ENCODE data around the gene FBXL20. TPM values are rescaled to one million over a fixed set of nuclear protein-coding genes. Genes with fewer than 3 reads are reported as not detected.

FBXL20 gene
- total RNA-seq, 1 experiment from 2014 or later: 20.2 TPM

DNA sequence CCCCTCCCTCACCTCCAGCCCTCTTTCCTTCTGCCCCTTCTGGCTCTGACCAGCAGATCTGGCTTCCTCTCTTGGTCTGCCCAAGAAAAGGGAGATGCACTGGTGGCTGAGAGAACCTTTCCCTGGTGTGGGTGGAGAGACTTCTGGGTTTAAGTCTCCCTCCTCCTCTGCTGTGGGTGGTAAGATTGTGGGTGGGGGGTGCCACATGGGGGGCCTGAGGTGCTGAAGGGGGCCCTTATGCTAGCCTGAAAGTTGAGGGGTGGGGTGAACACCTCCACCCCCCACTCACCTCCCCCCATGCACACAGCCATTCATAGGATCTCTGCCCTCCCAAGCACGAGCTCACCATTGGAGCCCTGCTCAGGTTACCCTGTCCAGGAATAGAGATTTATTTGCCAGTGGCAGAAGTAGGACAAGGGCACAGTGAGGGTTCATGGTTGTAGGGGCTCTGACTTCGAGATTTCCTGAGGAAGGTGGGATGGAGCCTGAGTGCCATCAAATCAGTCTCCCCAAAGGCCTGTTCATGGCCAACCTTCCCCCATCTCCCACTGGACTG is 174.0 kb downstream of the FBXL20 start:
- Histone ChIP-seq H3K27ac (no peak overlapping the region), H3K4me2 (no peak overlapping the region), H3K36me3 (ENCODE audit: low read depth) (no peaks in the 10 kb centered on the region), H3K4me3 (no peak overlapping the region), H3K79me2 (ENCODE audit: low read depth) (no peaks in the 10 kb centered on the region), H2AFZ (no peak overlapping the region), H4K20me1 (ENCODE audit: insufficient read depth) (no peaks in the 10 kb centered on the region), H3K27me3 (ENCODE audit: insufficient read depth, low read depth) (no peaks in the 10 kb centered on the region), H3F3A (ENCODE audit: insufficient read depth, low read depth) (peaks cover 4% of the 10 kb centered on the region; the same call in 1 of the 2 replicates), H3K9me2 (ENCODE audit: insufficient read depth) (no peaks in the 10 kb centered on the region), H3K4me1 (replicated peaks; ENCODE audit: insufficient read depth) (peaks cover 10% of the 10 kb centered on the region; the same call in 1 of the 2 replicates), H3K9me3 (ENCODE audit: insufficient read depth, low read depth) (no peaks in the 10 kb centered on the region)
- CTCF ChIA-PET: interaction anchor here (0.7 kb wide), 1 partner anchor 17 kb away, joined by 6 read pairs; no protein-coding TSS in a partner anchor
- no peak for TF ChIP-seq EZH2 (IDR thresholded peaks at IDR 0.05; ENCODE audit: low read depth)
- no TSS peak for BruUV-seq (replicated peaks)
- POLR2A ChIA-PET (ENCODE audit: unreplicated experiment): no interaction called here
- no peak for DNase-seq
- intact Hi-C loops (cut with micrococcal nuclease; ENCODE audit: unreplicated experiment): no loop called here

DNA sequence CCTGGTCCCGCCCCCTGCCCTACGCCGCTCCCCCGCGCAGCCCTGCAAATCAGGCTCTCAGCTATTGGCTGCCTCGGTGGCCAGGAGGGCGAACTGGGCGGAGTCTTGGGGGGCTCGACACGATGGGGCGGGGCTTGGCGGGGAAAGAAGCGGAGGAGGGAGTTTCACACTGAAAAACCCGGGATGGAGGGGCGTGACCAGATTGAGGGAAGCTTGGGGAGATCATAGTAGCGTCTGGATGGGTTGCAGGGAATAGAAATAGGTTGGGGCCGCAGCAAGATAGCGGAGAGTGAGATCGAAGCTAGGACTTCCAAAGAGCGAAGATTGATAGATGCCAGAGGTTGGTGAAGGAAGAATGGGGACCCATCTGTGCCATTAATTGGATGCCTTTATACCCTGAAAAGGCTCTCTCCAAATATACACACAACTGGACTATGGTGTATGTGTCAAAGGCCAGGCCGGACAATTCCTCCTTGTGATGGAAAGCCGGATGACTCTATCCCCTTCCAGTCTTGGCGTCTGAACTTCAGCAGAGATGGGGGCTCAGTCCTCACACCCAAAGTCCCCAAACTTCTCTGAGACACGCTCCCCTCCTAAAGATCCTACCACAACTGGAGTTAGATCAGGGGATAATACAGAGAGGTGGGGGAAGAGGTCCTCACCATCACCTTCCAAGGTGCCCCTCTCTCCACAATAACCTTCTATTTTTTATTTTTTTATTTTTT is 175.3 kb downstream of the FBXL20 start:
- H3K9me3 ChIP-seq (ENCODE audit: insufficient read depth, low read depth): no peaks in the 10 kb centered on the region
- H3F3A ChIP-seq (ENCODE audit: insufficient read depth, low read depth): peaks cover 4% of the 10 kb centered on the region; the same call in 1 of the 2 replicates
- intact Hi-C loops (cut with micrococcal nuclease; ENCODE audit: unreplicated experiment): no loop called here
- no peaks in the 10 kb centered on the region for H3K79me2 ChIP-seq (ENCODE audit: low read depth)
- DNase-seq: peak in 1 of 2 experiments; percentile 40
- TF ChIP-seq CTCF (conservative IDR thresholded peaks at IDR 0.05) (no peak), EZH2 (IDR thresholded peaks at IDR 0.05; ENCODE audit: low read depth) (no peak)
- BruUV-seq (replicated peaks): no TSS peak
- H3K27ac ChIP-seq: no peak overlapping the region
- no peaks in the 10 kb centered on the region for H3K9me2 ChIP-seq (ENCODE audit: insufficient read depth)
- no peaks in the 10 kb centered on the region for H4K20me1 ChIP-seq (ENCODE audit: insufficient read depth)
- CTCF ChIA-PET: interaction anchor here (0.6 kb wide), 1 partner anchor 16 kb away, joined by 5 read pairs; no protein-coding TSS in a partner anchor
- H3K27me3 ChIP-seq (ENCODE audit: insufficient read depth, low read depth): no peaks in the 10 kb centered on the region
- H3K4me2 ChIP-seq: no peak overlapping the region
- no peak overlapping the region for H3K4me3 ChIP-seq
- peaks cover 10% of the 10 kb centered on the region; the same call in 1 of the 2 replicates for H3K4me1 ChIP-seq (replicated peaks; ENCODE audit: insufficient read depth)
- H2AFZ ChIP-seq: no peak overlapping the region
- POLR2A ChIA-PET (ENCODE audit: unreplicated experiment): interaction anchor here (0.6 kb wide), 2 partner anchors 64 to 355 kb away, joined by 6 to 25 read pairs; no protein-coding TSS in a partner anchor
- no peaks in the 10 kb centered on the region for H3K36me3 ChIP-seq (ENCODE audit: low read depth)

GRCh38 chr17:39225308-39225958 is 176.0 kb downstream of the FBXL20 start, which contains the start of gene STAC2:
TSS of gene STAC2 (minus strand) at chr17:39225945. CDS start at chr17:39225502, 443 bp downstream.
- no TSS peak for BruUV-seq (replicated peaks)
- ChIA-PET POLR2A (ENCODE audit: unreplicated experiment) (interaction anchor here (0.6 kb wide), 2 partner anchors 63 to 355 kb away, joined by 6 to 25 read pairs; no protein-coding TSS in a partner anchor), CTCF (interaction anchor here (0.6 kb wide), 1 partner anchor 17 kb away, joined by 5 read pairs; no protein-coding TSS in a partner anchor)
- no peak within 1 kb of the TSS for H3K27ac ChIP-seq
- no peaks in the 10 kb centered on the region for H3K36me3 ChIP-seq (ENCODE audit: low read depth)
- no peak within 1 kb of the TSS for H3K4me3 ChIP-seq
- TF ChIP-seq CTCF (conservative IDR thresholded peaks at IDR 0.05) (no peak), EZH2 (IDR thresholded peaks at IDR 0.05; ENCODE audit: low read depth) (no peak)
- no peaks in the 10 kb centered on the region for H3K9me2 ChIP-seq (ENCODE audit: insufficient read depth)
- intact Hi-C loops (cut with micrococcal nuclease; ENCODE audit: unreplicated experiment): no loop called here
- H3F3A ChIP-seq (ENCODE audit: insufficient read depth, low read depth): peaks cover 4% of the 10 kb centered on the region; the same call in 1 of the 2 replicates
- no peaks in the 10 kb centered on the region for H3K27me3 ChIP-seq (ENCODE audit: insufficient read depth, low read depth)
- no peak within 1 kb of the TSS for H3K4me2 ChIP-seq
- H2AFZ ChIP-seq: no peak within 1 kb of the TSS
- no peak for DNase-seq
- peaks cover 10% of the 10 kb centered on the region; the same call in 1 of the 2 replicates for H3K4me1 ChIP-seq (replicated peaks; ENCODE audit: insufficient read depth)
- H4K20me1 ChIP-seq (ENCODE audit: insufficient read depth): no peaks in the 10 kb centered on the region
- H3K79me2 ChIP-seq (ENCODE audit: low read depth): no peaks in the 10 kb centered on the region
- no peaks in the 10 kb centered on the region for H3K9me3 ChIP-seq (ENCODE audit: insufficient read depth, low read depth)
